HG02938 (cell line): Measurements from ENCODE around the gene IGFLR1.

Experiments
- ATAC-seq: cut with Tn5 transposase; IDR thresholded peaks from one replicate; pipeline ENCODE4 v1.9.1; 2021; ENCODE audit warnings: mild to moderate bottlenecking, moderate library complexity; ENCODE audit not compliant: unreplicated experiment

Gene IGFLR1

DNA sequence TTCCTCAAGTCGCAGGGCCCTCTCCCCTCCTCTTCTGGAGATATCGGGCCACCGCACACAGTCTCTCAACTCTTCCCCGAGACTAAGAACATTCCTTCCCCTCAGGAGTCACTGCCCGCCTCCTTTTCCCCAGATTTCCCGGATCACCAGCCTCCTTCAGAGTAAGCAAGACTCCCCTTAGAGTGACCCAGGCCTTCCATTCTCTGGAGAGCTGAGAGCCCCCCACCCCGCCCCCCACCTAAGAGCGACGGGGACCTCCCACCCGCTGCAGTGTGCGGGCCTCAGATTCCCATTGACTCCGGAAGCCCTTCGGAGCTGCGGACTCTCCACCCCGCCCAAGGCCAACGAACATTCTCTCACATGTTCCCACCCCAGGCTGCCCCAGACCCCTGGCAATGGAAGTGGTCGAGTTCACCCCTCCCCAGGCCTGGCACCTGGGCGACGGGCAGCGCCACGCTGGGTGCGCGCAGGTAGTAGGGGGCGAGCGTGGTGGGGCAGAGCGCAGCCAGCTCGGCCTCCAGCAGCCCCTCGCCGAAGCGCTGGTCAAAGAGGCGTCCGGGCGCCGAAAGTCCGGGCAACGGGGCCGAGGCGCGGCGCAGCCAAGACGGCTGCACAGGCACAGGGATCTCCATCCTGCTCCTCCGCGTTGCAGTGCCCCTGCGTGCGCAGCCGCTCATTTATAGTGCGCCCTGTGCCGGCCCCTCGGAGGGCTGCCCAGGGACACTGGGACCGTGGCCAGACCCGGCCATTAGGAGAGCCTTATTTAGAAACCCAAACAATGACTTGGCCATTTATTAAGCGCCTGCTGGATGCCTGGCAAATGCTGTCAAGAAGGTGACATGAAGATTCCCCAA is 14.4 kb upstream of the IGFLR1 start, which contains the start of gene HSPB6:
TSS of gene HSPB6 (minus strand) at position 653 of the 854 bp plus-strand sequence. CDS start at position 632, 21 bp downstream.
- no peak for ATAC-seq

DNA sequence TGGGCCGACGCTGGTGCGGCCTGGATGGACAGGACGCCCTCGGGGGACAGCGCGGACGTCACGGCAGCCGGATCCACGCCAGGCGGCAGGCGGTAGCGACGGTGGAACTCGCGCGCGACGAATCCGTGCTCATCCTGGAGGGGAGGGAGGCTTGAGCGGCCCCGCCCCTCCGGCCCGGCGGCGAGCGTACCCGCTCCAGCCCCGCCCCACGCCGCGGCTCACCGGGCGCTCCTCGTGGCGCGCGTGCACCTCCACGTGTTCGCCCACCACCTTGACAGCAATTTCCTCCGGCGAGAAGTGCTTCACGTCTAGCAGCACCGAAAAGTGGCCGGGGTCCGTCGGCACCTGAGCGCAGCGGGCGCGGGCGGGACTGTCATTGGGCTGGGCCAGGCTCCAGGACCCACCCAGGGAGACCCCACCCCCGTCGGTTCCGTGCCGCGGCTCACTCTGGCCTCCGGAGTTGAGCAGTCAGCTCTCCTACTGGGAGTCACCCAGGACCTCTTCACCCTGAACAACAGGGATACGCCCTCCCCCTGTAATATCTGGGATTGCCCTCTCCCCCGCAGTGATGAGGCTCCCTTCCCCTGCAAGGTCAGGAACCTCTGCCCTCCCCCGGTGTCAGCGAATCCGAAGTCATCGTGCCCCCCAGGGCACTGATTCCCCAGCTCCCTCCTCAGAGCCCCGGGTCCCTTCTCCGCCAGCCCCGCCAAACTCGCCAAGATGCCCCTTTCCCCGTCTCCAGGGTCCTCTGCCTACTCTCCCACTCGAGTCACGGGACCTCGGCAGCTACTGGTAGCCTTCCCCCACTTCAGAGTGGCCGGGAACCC is 13.5 kb upstream of the IGFLR1 start:
- ATAC-seq, result no peak

GRCh38 chr19:35755131-35755549 is 12.9 kb upstream of the IGFLR1 start:
- no peak for ATAC-seq

DNA sequence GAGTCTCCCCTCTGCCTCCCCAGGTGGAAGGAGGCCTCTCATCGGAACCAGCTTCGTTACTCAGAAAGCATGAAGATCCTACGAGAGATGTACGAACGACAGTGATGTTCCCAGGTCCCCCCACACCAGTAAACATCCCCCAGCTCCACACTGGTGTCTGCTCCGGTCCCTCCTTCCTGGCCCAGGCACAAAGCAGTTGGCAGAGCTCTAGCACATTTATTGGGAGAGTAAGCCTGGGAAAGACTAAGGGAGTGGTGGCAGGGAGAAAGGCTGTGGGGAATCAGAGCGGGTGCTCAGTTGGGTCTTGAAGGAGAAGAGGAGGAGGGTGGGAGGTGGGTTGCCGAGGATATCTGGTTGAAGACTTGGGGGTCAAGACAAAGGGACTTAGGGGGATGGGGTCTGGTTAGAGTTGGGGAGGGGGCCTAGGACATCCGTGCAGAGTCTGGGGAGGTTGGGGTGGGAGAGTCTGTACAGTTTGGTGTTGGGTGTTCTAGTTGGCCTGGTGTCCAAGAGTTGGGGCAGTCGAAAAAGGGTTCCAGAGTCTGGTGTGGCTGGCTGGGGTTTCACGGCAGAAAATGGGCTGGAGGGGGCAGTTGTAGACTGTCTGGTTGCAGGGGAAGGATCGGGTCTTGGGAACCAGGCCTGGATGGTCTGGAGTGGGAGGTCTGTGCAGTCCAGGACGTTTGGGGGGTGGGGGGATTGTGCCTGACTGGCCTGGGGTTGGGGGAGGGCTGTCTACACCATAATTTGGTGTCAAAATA is 12.3 kb upstream of the IGFLR1 start:
- no peak for ATAC-seq

DNA sequence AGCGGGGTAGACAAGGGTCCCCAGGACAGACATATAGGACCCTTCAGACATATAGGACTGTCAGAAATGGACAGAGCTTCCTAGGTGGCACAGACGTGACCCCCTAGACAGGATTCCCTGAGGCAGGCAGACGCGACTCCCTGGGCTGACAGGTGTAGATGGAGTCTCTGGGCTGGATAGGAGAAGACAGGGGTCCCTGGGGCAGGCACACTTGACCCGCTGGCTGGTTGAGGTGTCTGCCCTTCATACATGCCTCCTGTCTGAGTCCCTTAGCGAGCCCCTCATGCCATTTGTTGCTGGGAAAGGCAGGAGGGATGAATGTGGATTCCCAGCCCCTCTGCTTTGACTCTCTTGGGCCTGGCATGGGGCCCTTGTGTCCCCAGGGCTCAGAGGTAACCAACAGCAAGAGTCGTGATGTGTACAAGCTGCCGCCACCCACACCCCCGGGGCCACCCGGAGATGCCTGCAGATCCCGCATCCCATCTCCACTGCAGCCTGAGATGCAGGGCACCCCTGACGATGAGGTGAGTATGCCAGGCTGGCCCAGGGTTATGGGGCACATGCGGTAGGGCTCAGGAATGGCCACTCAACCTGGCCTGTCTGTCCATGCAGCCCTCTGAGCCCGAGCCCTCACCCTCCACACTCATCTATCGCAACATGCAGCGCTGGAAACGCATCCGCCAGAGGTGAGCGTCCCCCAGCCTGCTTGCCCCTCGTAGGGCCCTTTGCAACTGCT is 11.6 kb upstream of the IGFLR1 start:
- ATAC-seq, result no peak

DNA sequence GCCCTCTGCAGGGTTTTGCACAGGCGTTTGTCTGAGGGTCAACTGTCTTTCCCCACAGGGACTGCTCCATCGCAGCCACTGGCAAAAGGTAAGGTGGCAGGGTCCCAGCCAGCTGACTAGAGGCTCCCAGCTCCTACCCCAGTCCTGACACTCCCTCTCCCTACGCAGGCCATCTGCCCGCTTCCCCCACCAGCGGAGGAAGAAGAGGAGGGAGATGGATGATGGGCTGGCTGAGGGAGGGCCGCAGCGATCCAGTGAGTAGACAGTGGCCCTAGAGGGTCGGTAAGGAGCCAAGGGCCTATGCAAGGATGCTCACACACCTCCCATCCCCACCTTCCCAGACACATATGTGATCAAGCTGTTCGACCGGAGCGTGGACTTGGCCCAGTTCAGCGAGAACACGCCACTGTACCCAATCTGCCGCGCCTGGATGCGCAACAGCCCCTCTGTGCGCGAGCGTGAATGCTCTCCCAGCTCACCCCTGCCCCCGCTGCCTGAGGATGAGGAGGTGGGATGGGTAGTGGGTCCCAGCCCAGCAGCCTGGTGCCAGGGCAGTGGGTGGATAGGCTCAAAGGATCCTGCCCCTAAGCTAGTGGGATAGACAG is 10.6 kb upstream of the IGFLR1 start:
- no peak for ATAC-seq

GRCh38 chr19:35751839-35752745 is 9.8 kb upstream of the IGFLR1 start:
- ATAC-seq, result no peak

DNA sequence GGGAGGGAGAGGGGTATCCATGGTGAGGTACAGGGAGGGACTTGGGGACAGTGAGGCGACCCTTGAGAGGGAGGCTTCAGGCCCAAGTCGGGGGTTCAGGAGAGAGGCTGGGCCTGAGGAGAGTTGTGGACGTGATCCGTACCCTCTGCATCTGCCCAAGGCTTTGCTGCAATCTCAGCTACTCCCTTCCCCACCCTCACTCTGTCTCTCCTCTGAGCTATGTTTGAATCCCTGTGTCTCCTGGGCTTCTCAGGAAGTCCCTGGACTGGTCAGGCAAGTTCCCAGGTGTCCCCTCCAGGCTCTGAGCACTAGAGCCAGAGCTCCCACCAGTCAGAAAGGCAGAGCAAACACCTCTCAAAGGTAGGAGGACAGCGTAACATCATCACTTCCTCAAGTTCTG is 7.9 kb upstream of the IGFLR1 start:
- no peak for ATAC-seq

GRCh38 chr19:35748106-35749020 is 6.1 kb upstream of the IGFLR1 start, which contains the start of gene LIN37:
LIN37 (plus strand) TSS chr19:35748576; CDS start chr19:35748725, 149 bp downstream.
- ATAC-seq, result peak; percentile 77

DNA sequence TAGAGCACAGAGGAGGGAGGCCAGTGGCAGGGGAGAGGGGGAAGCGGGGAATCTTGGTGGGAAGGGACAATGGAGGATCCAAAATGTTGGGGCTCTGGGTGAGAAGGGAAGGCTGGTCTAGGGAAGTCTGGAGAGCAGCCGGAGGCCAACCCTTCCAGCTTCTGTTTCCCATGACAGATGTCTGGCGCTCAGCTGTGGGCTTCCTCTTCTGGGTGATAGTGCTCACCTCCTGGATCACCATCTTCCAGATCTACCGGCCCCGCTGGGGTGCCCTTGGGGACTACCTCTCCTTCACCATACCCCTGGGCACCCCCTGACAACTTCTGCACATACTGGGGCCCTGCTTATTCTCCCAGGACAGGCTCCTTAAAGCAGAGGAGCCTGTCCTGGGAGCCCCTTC is 4.3 kb upstream of the IGFLR1 start:
- ATAC-seq, result no peak

DNA sequence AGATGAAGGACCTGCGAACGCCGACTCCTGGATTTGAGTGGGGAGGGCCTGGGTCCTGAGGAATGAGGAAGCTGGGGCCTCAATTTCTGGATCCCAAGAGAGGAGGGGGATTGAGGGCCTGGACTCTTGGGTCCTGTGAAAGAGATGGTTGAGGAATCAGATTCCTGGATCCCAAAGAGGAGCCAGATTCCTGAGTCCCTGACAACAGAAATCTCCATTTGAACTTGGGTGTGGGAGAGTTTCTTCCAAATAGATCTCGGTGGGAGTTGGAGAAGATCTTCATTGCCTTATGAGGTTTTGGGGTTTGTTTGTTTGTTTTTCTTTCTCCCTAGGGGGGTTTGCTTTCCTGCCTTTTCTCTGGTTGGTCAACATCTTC is 3.8 kb upstream of the IGFLR1 start:
- ATAC-seq, result no peak

DNA sequence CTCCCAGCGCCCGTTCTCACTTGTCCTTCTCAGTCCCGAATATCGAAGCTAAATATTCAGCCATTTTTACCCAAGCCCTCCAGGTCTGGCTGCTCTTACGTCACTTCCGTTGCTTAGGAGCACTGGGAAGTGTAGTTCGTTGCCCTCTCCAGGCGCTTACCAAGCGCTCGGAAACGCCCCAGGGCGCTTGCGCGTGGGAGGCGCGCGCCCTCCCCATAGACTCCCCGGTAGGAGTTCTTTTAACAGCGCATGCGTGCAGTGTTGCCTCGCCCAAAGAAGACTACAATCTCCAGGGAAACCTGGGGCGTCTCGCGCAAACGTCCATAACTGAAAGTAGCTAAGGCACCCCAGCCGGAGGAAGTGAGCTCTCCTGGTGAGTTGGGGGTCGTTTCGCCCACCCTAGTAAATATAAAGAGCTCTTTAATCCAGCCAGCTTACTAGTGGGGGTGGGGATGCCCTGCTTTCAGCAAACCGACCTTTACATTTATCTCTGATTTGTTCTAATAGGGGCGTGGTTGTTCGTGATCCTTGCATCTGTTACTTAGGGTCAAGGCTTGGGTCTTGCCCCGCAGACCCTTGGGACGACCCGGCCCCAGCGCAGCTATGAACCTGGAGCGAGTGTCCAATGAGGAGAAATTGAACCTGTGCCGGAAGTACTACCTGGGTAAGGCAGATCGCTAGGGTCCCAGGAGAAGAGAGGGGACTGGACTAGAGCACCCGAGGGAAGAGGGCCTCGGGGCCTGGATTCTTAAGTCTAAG is 3.3 kb upstream of the IGFLR1 start, which contains the start of the genes PSENEN and U2AF1L4:
TSS of gene PSENEN (plus strand) at position 324 of the 759 bp plus-strand sequence. CDS start at position 604, 280 bp downstream.
TSS of gene U2AF1L4 (minus strand) at position 91 of the 759 bp plus-strand sequence. CDS start at position 64, 27 bp downstream.
- peak; percentile 33 for ATAC-seq

DNA sequence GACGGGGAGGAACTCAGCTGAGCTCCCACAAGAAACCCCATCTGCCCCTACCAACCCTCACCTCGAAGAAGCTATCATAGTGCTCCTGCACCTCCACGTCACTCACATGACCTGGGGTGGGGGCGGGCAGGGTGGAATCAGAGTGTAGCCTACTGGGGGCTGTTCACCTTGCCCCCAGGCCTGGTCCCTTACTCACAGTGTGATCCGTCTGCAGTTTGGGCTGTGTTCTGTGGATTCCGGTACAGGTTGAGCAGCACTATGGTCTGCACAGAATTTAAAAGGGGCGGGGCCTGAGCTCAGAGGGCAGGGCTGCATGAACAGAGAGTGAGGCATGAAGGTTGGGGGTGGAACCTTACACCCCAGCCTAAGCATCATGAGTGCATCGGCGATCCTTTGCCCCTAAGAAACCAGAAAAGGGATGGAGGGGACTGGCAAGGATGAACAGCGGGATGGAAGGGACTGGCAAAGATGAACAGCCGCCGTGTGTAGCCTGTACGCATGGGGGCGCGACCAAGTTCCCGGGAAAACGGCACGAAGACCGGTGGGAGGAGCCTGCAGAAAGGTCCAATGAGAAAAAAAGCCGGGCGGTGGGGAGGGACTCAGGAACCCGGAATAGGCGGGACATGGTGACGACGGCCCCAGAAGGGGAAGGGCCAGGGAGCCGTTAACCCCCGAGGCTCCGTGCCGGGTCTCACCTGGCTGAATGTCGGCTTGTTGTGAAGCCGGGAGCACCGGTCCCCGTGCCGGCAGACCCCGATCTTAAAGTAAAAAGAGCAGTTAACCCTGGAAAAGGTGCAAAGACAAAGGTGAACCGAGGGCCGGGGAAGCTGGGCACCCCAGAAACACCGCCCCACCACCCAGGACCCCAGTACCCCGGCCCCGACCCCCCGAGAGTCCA is 2.4 kb upstream of the IGFLR1 start:
- ATAC-seq, result peak; percentile 31

DNA sequence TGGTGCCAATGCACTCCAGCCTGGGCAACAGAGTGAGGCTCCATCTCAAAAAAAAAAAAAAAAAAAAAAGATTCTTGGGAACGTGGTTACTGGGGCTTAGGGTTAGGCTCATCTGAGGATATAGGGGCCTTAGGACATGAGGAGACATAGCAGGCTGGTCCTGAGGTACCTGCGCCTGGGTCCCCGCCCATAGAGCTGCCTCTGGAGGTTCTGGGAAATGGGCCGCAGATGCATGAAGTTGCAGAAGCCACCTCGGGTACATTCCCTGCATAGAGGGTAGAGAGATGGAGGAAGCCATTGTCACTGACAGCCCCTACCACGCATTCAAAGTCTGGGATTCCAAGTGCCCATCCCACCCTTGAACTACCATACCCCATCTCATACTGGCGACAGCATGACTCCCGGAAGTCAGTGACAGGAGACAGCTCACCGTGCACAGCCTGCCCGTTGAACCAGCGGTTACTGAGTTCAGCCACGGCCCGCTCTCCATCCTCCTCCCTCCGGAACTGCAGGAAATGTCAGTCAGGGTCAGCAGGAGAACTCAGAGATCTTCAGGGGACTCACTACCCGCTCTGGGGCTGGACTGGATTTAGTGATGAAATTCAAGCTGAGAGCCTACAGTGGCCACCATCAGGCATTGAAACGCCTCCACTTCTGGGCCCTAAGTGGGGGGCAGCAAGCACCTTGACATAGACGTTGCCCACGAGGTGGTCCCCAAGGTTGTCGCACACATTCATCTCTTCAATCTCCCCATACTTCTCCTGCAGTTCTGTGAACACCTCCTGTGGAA is 1.6 kb upstream of the IGFLR1 start:
- ATAC-seq, result no peak

DNA sequence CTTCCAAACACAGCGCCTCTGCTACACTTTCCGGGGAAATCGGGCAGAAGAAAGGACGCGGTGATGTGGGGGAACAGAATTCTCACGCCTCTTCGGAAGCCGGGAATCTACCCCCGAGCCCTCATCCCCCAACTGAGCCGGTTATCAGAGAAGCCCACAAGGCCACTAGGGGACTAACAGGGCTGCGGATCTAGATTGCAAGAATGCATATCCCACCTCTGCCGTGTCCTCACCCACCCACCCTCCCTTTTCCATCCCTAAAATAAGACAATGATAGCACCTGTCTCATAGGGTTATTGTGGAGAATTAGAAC is 1.1 kb downstream of the IGFLR1 start:
- ATAC-seq, result no peak
